ENCODE results near the gene BNIP5.
A peak's percentile ranks its signal among the peaks of the same experiment; 100 is the strongest.

Gene BNIP5

DNA sequence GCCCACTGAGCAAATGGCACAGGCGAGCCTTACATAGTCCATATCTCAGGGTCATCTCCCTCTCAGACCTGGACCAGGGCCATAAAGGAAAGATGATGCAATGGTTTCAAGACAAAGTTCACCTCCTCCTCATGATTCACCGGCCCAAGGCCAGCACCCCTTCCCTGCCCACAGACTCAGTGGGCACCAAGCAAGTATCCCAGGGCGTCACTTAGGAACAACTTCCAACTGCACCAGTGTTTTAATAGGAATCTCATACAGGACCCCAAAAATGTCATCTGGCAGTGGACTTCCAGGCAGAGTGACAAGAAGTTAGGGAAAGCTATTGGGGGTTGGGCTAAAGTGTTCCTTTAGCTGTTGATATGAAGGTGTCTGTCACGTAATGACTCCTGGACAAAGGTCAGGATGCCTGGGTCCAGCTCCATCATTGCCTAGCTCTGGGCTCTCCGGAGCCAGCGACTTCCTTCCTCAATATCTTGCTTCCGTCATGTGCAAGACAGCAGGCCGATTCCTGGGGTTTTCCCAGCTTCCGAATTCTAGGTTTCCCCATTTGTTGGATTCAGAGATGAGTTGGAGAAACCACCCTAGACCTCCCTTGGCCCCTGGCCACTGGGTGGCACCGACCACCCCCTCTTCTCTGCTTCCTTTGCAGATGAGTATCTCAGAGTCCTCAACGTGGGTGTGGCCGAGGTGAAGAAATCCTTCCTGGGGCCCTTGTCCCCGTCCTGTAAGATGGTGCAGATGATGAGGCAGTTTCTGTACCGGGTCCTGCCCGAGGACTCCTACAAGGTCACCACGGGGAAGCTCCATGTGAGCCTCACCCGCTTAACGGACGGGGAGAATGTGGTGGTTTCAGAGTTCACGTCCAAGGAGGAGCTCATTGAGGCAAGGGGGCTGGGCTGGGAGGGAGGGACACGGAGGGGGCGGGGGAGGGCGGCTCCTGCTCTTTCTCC lies 45.7 kb downstream of the BNIP5 start:
- DNase-seq, result no peak

DNA sequence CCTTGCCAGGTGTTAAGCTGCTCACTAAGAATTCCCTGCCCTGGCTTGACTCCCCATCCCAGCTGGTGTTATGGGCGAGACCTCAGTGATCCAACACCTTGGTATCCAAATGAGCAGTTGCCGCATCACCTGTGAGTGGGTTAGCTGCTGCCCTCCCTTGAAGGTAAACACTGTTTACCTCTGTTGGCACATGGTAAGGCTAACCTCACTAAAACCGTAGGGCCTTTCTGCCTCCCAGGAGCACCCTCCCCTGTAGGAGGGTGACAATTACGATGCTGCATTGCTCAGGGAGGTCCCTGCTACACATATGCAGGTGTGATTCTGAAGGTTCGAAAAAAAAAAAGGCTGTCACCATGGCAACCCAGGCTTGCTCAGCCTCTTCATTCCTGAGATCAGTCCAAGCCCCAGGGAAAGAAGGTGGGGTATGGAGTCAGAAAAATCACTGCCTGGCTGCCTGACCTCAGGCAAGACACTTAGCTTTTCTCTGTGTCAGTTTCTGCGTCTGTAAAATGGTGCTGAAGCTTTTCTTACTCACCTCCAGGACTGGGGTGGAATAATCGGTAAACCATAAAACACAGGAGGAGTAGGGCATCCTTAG lies 47.3 kb downstream of the BNIP5 start:
- peak; percentile 5 for DNase-seq

DNA sequence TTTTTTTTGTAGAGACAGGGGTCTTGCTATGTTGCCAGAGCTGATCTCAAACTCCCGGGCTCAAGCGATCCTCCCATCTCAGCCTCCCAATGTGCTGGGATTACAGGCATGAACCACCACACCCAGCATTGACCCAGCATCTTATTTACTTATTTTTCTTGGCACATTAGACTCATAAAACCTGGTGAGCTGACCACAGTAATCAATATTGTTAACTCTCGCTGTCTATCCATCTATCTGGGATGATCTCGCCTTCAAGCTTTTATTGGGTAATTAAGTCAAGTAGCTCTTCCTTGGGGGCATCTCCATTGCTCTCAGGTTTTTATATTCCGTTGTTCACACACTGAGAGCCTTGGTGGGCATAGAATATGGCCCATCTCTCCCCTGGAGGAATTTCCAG lies 49.8 kb downstream of the BNIP5 start:
- no peak for DNase-seq

DNA sequence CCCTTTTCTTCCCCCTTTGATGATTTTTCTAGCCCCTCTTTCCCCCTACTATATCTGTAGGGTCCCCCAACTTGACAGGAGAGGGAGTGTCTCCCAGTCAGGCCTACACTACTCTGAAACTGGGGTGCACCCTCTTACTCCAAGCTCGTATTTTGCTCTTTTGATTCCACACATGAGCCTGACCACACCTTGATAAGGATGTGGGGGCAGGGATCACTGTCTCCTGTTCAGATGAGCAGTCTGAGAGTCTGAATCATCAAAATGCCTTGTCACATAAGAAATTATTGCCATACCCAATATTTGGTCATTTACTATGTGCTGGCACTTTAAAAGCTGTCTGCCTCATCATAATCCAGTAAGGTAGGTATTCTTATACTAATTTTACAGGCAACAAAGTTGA lies 50.9 kb downstream of the BNIP5 start:
- DNase-seq, result no peak

DNA sequence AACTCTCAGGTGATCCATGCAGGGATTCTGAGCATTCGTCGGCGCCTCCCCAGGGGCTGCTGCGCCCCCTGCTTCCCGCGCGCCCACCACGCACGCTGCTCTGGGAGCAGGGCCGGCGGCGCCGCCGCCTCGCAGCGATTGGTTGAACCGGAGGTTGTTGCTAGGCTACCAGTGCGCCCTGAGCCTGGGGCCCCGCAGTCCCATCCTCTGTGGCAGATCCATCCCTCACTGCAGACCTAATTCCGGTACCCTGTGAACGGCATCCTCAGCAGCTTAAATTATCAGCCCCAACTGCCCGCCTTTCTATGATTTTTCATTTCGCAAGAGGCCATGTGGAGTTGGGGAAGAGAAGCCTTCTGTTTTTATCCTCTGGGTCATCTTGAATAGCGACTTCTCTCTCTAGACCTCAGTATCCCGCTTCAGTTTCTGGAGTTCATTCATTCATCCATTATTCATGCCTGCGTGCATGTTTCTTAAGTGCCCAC lies 51.5 kb downstream of the BNIP5 start:
- DNase-seq, result no peak

DNA sequence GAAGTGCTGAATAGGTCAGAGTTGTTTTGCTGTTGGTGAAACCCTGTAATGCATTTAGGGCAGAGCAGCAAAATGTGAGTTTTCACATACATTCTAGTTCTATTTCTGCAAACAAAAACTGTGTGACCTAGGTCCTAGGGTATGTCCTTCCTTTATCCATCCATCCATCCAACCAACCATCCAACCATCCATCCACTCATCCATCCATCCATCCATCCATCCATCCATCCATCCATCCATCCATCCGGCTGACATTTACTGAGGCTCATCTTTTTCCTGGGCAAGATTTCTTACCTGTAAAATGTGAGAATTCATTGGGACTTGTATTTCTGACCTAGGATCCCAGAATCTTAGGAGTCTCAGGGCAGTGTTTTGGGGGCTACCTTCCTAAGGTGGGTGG lies 52.3 kb downstream of the BNIP5 start:
- DNase-seq, result no peak

DNA sequence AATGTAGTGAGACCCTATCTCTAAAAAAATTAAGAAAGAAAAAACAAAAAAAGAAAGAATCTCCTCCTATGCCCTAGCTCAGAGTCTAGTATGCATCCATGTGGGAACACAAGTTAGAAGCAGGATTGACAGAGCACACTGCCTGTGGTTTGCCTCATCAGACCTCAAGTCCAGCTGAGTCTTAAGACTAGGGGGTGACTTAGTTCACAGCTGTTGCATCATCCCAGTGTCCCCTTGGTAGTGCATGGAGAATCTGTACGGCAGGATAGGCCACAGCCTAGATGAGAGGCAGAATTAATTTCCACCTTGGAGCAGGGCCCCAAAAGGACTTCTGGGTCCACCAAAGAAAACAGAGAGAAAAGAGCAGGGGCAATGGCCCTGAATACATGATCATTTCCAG lies 53.1 kb downstream of the BNIP5 start:
- DNase-seq, result no peak

DNA sequence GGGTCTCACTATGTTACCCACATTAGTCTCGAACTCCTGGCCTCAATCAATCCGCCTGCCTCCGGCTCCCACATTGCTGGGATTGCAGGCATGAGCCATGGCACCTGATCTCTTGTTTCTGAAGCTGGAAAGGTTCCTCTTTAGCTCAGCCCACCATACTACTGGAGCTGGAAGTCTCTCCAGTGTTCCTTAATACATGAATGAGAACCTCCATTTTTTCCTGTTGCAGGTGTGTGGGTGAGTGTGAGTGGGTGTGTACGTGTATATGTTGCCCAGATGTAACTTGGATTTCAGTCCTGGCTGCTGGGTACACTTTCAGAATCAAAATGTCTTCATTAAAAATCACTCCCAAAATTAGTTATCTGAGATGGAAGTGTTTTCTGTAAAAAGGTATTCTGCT lies 55.7 kb downstream of the BNIP5 start:
- DNase-seq, result no peak

DNA sequence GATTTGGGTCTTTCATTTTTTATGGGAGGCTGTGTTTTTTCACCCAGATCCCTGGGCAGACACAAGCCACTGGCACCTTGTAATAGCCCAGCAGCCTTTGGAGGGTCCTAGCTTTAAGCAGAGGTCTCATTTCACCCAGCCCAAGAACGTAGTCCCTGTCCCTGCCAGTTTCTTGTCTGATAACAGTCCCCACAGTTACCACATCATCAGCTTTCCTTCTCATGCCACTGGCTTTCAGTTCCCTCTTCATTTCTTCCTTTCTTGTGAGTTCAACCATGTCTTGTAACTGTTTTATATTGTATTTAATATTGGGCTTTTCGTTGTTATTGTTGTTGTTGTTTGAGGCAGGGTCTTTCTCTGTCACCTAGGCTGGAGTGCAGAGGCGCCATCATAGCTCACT lies 56.2 kb downstream of the BNIP5 start:
- DNase-seq, result no peak

DNA sequence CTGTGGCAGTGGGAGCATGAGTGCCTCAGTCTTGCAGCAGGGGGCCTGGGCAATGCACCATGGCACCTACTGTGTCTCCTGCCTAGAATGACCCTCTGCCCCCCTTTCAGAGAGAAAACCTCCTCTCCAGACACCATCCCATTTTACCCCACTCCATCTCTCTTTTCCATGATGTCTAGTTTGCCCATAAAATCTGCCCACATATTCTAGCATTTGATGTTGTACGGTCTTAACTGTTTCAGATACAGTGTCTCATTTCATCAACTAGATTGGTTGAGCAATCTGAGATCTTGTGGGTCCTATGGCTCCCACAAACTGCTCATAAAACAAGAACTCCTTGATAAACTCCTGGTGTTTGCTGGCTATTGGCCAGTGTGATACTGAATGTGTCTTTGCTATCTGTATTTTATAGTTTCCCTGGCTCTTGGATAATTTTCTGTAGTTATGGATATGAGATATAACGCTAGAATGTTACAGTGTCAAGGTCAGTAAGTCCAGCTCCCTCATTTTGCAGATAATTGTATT lies 58.7 kb downstream of the BNIP5 start:
- no peak for DNase-seq

DNA sequence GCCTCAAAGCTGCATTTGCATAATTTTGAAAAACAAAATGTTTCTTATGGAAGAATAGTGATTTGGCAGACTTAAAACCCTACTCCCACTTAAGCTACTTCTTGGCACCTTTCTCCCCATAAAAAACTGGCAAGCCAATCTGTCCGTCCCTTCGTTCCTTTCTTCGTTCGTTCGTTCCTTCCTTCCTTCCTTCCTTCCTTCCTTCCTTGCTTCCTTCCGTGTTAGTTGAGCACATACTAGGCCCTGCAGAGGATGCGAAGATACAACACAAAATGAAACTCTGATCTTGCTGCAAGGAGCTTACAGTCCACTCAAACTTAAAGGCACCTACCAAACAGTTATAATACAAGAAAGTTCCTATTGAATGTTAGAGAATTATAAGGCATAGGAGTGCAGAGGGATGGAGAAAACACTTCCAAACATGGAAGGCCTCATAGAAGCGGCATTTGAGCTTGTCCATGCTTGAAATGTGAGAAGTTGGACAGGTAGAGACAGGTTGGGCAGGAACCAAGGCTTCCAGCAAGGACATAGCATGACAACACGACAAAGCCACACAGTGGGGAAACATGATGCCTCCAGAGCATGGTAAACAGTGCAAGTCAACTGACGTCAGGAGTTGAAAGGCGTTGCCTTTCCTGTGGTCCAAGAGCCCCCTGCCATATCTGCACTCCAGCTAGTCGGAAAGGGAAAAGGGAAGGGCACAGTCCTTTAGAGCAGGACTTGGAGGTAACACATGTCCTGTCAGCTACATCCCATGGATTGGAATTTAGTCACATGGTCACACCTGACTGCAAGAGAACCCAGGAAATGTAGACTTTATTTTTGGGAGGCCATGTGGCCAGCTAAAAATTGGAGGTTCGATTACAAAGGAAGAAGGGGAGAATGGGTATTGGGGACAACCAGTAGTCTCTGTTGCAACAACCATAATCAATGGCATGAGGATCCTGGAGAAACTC lies 59.8 kb downstream of the BNIP5 start:
- no peak for DNase-seq

DNA sequence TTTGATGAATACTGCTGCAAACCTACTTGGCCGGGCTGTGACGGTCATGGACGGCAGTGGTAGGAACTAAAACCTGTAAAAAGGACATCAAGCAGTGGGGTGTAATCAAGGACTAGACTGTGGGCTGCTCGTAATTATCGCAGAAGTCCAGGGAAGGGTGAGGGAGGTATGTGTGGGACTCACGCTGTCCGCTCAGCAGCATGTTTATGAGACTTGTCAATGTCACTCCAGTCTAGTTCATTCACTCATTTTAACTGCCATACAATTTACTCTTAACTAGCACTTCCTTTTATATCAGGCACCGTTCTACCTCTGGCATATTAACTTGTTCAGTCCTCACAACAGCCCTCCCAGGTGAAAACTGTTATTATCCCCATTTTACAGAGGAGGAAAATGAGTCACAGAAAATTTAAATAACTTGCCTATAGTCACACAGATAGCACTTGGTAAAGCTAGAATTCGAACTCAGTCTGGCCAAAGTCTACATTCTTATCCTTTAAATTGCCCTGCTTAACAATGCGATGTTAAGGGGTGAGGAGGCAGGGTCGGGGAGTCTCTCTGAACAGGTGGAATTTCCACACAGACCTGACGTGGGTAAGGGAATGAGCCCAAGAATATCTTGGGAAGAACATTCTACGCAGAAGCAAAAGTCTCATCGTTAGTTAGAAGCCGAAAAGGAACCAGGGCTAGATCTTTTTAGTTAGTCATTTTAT lies 62.7 kb downstream of the BNIP5 start:
- no peak for DNase-seq

DNA sequence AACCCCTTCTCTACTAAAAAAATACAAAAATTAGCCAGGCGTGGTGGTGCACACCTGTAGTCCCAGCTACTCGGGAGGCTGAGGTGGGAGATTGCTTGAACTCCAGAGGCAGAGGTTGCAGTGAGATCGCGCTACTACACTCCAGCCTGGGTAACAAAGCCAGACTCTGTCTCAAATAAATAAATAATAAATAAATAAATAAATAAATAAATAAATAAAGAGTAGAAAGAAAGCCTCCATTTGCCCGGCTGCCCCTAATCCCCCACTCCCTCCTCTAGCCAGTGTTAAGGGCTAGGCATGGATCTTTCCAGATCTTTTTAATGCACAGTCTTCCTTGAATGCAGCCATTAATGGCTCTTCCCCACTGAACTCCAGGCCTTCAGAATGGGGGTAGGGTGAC lies 63.6 kb downstream of the BNIP5 start:
- DNase-seq, result no peak

DNA sequence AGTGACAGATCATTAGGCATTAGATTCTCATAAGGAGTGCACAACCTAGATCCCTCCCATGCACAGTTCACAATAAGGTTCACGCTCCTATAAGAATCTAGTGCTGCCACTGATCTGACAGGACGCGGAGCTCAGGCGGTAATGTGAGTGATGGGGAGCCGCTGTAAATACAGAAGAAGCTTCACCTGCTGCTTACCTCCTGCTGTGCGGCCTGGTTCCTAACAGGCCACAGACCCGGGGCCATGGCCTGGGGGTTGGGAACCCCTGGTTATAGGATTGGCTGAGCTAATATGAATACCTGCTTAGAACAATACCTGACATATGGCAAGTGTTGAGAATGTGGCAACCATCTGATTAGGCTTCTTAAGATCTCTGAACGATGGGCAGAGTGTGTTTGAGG lies 64.5 kb downstream of the BNIP5 start:
- DNase-seq, result no peak

DNA sequence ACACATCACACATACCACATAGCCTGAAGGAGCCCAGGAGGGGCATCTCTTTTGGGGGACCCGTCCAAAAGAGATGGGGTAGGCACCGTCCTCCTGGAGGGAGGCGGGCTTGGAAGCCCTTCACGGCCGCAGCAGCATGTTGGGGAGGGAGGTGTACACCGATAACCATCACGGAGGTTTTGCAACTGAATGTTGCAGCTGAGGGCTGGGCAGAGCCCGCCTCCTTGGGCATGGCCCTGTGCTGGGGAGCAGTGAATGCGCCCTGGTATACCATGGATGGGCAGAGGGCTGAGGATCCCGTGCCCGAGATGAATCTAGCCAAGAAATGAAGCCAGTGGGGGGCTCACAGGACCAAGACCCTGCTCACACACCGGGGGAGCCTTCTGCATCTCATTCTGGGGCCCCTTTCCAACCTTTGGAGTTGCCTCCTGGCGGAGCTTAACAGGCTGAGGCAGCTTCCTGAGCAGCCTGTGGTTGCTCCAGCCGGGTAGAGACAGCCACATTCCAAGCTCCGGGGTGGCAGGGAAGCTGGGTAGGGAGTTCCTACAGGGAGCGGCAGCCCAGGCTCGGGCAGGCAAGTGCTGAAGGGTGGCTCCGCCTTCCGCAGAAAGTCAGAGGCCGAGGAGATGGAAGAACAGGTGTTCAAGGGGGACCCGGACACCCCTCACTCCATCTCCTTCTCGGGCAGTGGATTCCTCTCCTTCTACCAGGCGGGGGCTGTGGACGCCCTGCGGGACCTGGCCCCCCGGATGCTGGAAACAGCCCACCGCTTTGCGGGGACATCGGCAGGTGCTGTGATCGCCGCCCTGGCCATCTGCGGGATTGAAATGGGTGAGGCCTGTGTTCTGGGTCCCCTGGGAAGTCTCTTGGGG lies 66.6 kb downstream of the BNIP5 start, which contains the start of gene PNPLA1:
PNPLA1 (plus strand) TSS at position 227 of the 872 bp plus-strand sequence; CDS start at position 627, 400 bp downstream.
- no peak for DNase-seq

DNA sequence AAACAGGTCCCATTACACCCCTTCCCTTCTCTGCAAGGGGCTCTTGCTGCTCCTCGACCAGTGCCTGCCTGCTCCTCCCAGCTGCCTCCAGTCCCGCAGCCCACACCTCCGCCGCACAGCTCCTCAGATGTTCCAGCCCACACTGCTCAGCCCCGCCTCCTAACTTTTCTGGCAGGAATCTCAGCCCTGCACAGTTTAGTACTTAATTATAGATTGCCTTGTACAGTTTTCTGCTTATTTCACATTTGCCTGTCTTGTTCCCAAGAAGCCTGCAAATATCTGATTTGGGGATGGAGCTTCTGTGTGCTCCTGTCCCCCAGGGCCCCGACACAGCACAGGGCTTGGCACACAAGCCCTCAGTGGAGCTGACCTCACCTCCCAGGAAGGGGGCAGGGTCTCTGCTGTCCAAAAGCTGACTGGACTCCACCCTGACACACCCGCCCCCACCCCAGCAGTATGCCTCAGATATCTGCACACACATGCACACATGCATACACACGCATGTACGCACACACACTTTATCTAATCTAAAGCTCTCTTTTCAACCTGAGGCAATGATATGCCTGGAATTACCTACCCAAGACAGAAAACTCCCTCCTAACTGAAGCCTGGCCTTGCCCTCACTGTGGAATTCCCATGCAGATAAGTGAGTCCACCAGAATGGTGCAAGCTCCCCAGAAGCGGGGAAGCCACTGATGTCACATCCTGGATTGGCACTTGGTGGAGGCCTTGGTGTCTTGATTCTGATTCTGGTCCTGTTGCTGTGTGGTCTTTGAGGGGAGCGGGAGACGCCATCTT lies 68.0 kb downstream of the BNIP5 start:
- DNase-seq, result no peak

DNA sequence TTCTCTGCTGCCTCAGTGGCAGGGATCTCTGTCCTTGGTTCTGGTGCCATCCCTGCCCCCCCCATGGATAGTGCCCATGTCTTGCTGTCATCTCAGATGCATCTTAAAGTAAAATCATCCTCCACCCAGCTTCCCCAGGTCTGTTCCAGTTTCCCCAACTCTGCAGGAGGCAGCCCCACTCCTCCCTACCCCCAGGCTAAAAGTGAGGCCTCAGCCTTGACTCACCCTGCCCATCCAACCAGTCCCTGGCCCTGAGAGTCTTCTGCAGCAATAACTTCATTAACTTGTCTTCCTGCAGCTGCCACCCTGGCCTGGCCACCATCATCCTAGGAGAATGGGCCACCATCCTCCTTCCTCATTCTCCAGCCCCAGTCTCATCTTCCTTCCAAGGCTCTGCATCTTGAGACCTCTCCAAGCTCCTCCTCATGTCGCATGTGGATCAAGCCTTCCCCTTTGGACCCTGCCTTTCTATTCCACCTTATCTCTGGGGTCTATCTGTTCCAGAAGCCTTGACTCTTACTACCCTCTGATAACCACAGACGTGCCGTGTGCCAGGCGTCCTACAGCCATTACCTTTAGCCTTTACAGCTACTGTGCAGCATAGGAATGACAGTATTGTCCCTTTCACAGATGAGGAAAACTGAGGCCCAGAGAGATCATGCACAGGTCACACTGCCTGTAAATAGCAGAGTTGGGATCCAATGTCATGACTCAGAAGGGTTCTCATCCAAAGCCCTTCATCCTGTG lies 68.8 kb downstream of the BNIP5 start:
- DNase-seq, result no peak

DNA sequence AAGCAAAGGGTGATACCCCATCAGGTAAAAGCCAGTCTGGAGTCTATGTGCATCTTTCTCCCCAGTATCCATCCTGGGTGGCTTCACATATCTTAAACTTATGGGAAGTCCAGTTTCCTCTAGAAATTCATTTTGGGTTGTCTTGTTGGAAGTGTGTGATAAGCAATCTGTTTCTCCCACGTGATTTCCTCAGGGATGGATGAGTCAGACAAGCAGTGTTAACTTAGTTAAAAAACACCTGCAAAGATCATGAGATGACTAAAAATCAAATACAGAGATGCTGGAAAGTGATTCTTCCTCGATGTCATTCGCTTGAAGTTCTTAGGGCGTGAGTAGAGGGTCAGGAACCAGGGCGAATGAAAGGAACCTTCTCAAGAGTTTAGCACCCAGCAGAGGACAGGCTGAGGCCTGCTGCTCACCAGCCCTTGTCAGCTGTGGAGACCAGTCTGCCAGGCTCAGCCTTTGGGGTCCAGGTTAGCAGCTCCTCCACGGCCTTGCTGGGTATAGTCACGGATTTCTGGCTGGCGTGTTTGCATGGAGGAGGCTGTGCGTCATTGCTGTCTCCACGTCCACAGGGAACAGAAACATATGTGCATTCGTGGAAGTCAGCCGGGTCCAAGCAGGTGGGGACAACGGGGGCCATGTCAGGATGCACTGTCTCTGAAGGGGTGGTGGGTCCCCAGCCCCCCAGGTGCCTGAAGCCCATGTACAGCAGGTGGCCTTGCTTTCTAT lies 69.6 kb downstream of the BNIP5 start:
- DNase-seq, result no peak
